ENCODE data around the gene DAAM2.

The DAAM2 gene

DNA sequence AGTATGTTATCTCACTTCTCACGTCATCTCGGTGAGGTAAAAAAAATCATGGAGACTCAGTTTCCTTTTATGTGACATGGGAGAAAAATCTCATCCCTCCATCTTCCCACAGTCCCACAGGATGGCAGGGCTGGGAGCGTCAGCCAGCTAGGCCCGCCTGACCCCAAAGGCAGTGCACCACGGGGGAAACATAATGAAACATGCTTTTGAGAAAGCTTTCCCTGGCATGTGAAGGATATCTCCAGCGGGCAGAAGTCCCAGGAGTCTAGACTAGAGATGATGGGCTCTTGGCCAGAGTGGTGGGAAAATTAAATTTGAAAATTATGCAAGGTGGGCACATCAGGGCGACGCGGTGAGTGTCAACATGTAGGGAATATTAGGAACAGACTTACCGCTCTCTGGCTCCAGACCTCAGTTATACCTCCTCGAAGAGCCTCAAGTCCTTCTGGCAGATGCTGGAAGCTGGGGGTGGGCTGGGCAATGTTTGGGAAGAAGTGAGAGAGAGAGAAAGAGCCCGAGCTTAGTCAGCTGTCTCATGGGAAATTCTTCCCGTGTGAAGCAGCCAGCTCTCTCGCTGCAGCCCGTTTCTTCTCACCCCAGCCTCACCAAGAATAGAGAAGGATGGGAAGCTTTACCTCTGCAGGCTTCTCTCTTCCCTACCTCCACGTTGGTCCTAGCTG lies 89.8 kb downstream of the DAAM2 start:
- in situ Hi-C loops (cut with HindIII; ENCODE audit: low sequenced_read_pairs): loop anchor here (5.0 kb wide), 1 partner anchor 65 kb away; no protein-coding TSS in a partner anchor

DNA sequence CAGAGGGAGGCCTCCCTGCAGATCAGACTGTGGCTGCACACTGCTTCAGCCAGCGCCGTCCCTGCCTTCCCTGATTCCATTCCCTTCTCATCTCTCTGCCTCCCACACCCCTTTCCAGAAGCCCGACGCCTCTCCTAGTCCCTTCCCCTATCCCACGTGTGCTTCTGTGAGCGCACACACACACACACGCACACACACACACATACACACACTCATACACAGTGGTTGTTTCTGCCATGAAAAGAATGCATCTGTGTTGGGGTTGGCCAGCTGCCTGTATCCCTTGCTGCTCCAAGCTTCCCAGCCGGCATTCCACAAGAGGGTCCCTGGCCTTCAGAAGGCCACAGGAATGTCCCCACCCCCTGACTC lies 90.3 kb downstream of the DAAM2 start:
- in situ Hi-C loops (cut with HindIII; ENCODE audit: low sequenced_read_pairs): loop anchor here (5.0 kb wide), 1 partner anchor 65 kb away; no protein-coding TSS in a partner anchor

DNA sequence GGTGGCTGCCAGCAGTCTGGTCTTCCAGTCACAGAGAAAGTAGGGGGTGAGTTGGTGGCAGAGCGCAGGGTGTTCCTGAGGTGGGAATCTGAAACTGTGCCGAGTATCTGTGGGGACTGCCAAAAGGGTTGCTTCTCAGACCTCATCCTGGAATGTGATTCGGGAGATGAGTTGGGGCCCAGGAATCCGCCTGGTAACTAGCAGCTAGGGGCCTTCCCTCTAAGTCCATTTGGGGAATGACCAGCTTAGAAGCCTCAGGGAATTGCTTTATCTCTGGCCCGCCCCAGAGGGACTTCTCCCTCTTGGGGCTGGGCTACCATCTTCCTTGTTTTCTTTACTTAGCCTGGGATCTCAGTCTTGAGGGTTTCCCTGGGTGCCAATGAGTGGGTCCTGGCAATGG lies 92.5 kb downstream of the DAAM2 start:
- in situ Hi-C loops (cut with HindIII; ENCODE audit: low sequenced_read_pairs): loop anchor here (5.0 kb wide), 1 partner anchor 67 kb away; no protein-coding TSS in a partner anchor

DNA sequence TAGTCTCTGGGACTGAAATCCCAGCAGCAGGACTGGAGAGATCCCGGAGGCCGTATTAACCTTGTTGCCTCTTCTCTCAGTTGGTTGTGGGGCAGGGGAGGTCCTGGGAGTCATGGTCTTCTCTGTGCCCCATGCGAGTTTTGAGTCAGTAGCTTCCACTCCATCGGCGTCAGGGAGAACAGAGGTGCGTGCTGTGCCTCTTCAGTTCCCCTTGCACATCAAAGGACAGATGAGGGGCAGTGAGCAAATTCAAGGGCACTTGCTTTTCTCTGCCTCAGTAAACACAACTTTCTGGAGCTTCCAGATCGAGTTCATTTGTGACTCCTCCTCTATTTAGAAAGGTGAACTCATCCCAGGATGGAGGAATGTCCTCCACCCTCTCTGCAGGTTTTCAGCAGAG lies 93.5 kb downstream of the DAAM2 start:
- in situ Hi-C loops (cut with HindIII; ENCODE audit: low sequenced_read_pairs): no loop called here

DNA sequence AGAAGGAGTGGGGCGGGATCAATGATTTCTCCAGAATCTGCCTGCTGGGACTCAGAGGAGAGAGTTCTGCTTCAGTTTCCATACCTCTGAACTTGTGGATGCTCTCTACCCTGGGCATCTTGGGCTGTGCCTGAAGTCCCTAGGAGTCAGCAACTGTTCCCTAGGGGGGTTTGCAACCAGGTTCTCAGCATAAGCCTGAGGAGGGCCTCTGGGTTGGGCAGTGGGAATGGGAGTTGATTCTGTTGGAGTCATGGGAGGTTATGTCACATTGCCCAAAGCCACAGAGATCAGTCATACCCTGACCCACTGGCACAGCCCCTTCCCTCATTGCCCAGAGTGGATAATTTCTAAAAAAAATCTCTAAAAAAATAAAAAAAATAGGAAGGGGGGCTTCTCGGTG lies 94.7 kb downstream of the DAAM2 start:
- in situ Hi-C loops (cut with HindIII; ENCODE audit: low sequenced_read_pairs): no loop called here

DNA sequence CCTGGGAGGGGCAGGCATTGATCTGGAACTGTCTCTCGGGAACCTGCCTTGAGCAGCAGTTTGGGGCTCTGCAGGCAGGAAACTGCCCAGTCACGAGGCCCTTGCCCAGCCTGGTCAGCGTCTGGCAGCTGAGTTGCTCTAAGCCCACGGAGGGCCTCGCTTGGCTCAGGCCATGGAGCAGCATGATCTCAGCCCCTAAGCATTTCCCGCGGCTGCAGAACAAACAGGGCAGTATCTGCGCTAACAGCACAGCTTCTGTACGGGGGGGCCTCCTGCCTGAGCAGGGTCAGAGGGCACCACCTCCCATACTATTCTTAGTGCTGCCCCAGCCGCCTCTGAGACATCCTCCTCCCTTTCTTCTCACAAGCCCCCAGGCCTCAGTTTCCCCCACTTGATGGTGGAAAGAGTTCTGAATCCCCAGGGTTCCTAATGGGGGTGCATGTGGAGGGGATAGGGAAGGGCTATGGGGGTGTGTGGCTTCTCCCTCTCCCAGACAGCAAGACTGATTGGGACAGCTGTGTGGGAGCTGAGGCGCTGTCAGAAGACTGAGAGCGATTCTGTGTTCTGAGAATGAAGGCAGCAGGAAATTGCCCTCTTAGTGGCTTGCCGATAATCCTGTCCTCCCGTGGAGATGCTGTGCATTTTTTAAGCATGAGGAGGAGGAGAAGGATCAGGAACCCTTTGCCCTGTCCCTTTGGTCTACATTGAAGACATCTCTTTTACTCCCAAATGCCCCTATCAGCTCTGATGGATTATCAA lies 95.7 kb downstream of the DAAM2 start:
- in situ Hi-C loops (cut with HindIII; ENCODE audit: low sequenced_read_pairs): no loop called here

DNA sequence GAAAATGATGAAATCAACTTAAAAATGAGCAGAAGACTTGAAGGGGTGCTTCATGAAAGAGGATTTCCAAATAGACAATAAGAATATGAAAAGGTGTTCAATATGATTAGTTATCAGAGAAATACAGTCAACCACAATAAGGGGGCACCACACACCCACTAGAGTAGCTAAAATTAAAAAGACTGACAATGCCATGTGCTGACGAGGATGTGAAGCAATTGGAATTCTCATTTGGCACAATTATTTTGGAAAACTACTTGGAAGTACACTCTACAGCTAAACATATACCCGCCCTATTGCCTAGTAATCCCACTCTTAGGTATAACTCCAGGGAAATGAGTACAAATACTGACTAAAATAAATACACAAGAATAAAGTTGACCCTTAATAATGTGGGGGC lies 97.1 kb downstream of the DAAM2 start:
- in situ Hi-C loops (cut with HindIII; ENCODE audit: low sequenced_read_pairs): no loop called here

DNA sequence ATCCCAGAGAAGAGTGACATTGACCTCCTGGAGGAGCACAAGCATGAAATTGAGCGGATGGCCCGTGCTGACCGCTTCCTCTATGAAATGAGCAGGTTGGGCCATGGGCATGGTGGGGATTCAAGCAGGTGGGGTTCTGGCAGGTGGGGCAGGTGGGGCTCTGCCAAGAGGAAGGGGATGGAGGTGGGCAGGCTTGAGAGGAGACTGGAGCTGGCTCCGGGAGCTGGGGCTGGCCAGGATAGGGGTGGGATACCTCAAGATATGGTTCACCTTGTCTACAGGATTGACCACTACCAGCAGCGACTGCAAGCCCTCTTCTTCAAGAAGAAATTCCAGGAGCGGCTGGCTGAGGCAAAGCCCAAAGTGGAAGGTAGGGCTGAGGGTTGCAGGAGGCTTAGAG lies 99.2 kb downstream of the DAAM2 start:
- in situ Hi-C loops (cut with HindIII; ENCODE audit: low sequenced_read_pairs): no loop called here

DNA sequence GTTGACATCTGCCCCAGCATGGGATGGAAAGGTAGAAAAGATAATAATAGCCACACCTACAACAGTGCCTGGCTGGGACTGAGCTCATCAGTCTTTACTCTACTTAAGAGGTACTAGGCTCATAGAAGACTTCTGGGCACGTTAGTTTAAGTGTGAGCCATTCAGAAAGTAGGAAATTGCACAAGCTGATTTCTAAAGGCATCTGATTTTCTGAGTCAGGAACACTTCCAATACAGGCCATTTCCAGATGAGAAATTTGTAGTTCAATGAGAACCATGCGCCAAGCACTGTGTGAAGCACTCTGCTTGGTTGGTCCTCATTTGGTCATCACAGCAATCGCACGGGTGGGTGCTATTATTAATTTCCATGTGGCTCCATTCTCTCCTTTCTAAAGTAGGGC lies 99.8 kb downstream of the DAAM2 start:
- in situ Hi-C loops (cut with HindIII; ENCODE audit: low sequenced_read_pairs): no loop called here

DNA sequence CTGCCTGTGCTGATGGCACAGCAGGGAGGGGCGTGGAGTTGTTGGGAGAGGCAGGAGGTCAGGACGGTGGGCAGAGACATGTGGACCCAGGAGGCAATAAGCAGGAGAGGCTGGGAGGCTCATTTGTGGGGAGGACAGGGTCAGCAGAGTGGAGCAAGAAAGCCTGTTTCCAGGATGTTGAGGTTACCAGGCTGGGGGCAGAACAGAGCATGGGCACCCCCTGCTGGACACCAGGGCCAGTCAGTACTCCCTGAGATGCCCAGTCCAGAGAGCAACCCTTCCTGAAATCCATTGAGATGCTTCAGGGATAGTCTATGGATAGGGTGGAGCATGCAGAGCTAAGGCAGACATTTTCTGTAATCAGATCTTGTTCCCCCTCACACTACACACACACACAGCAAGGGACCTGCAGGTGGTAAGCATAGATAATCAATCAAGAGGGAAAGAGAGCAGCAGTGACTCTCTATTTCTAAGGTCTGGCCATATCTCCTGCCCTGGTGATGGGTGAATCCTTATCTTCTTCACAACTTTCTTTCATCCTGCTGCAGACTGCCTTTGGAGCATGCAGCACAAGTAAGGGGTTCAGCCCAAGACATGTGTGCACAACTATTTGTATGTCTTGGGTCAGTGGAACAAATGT lies 100.4 kb downstream of the DAAM2 start:
- in situ Hi-C loops (cut with HindIII; ENCODE audit: low sequenced_read_pairs): no loop called here

DNA sequence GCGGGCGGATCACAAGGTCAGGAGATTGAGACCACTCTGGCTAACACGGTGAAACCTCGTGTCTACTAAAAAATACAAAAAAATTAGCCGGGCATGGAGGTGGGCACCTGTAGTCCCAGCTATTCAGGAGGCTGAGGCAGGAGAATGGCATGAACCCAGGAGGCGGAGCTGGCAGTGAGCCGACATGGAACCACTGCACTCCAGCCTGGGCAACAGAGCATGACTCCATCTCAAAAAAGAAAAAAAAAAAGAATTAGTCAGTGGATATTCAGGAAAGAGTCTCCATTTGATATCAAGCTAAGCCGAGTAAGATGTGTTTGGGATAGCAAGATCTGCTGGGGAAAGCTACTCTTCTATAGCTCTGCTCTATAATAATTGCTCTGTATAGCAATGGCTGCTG lies 101.1 kb downstream of the DAAM2 start:
- in situ Hi-C loops (cut with HindIII; ENCODE audit: low sequenced_read_pairs): no loop called here

DNA sequence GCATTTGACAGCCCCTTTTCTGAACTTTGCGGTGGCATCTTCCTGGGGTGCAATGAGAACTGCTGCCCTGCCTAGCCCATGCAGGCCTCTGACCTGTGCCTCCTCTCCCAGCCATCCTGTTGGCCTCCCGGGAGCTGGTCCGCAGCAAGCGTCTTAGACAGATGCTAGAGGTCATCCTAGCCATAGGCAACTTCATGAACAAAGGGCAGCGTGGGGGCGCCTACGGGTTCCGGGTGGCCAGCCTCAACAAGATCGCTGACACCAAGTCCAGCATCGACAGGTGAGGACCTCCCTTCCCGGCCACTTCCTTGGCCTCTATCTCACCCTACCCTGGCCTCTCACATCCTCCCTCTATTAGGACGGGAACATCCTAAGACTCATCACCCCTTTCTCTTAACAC lies 104.5 kb downstream of the DAAM2 start:
- in situ Hi-C loops (cut with HindIII; ENCODE audit: low sequenced_read_pairs): no loop called here

DNA sequence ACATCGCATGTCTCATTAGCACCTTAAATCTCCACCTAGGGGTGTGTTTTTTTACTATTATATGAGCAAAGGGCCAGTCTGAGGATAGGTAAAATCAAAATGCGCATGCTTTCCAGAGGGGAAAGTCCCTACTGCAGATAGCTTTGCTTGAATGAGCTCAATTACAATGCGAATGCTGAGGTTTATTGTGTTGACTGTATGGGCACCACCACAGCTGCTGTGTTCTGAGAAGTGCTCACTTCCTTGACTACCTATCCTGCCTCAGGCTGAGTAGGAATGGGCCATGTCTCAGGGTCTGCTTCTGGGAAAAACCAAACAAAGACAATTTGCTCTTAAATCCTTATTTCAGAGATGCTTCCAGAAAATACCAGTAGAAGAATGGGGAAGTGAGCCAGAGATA lies 105.5 kb downstream of the DAAM2 start:
- in situ Hi-C loops (cut with HindIII; ENCODE audit: low sequenced_read_pairs): no loop called here

DNA sequence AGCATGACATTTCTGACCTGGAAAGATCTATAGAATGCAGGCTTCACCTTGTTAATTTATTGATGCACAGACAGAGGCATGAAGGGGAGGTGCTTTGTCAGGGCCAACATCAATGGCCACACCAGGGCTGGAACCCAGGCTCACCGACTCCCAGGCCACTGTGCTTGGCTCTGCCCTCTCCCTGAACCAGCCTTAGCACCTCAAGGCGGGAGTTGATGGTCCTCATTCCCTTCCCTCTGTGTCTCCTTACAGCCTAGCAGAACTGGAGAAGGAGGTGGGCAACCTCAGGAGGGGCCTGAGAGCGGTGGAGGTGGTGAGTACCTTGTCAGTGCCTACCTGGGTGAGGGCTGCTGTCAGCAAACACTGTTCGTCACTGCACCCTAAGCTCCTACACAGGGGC lies 106.4 kb downstream of the DAAM2 start:
- in situ Hi-C loops (cut with HindIII; ENCODE audit: low sequenced_read_pairs): no loop called here

DNA sequence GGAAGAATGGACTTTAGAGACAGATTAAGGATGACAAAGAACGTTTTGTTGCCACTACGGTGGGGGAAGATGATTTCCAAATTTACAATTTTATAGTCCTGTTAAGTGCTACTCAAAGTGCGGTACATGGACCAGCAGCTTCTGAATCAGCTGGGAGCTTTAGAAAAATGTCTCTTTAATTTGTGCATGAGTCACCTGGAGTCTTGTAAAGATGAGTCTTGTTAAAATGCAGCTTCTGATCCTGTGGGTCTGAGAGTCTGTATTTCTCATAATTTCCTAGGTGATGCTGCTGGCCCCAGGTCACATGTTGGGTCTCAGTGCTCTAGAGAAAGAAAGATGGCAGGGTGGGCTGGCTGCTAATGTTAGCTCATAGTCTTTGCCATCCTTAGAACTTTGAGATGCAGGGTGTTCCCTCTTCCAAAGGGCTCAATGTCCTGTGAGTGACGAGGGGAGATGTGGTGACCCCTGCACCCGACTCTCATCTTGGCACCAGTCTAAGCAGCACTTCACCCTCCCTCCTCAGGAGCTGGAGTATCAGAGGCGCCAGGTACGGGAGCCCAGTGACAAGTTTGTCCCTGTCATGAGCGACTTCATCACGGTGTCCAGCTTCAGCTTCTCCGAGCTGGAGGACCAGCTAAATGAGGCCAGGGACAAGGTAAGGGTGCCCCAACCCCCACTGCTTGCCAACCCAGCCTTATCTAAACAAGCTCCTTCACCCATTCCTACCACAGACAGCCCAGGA lies 107.5 kb downstream of the DAAM2 start:
- in situ Hi-C loops (cut with HindIII; ENCODE audit: low sequenced_read_pairs): no loop called here

DNA sequence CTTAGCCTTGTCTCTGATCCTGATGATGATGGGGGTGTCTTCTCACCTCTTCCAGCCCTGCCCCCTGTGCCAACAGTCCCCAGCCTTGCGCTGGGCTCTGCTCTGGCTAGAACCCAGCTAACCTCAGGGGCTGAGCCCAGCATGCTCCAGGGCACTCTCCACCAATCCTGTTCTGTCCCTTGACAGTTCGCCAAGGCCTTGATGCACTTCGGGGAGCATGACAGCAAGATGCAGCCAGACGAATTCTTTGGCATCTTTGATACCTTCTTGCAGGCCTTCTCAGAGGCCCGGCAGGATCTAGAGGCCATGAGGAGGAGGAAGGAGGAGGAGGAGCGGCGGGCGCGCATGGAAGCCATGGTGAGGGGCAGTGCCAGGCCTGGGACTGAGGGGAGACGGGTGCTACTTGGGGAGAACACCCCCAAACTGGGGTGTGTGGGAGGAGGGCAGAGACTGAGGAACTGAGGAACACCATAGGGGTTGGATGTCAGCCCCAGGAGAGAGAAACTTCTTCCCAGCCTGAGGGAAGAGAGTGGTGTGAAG lies 109.0 kb downstream of the DAAM2 start:
- in situ Hi-C loops (cut with HindIII; ENCODE audit: low sequenced_read_pairs): no loop called here

DNA sequence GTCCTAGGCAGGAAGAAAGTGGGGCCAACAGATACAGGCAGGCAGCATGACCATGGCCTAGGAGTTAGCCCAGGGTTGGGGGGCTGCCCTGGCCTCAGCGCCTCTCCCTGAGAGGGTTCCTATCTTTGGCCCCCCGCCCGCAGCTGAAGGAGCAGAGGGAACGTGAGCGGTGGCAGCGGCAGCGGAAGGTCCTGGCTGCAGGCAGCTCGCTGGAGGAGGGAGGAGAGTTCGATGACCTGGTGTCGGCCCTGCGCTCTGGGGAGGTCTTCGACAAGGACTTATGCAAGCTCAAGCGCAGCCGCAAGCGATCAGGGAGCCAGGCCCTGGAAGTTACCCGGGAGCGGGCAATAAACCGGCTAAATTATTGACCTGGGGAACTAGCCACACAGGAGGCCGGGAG lies 109.5 kb downstream of the DAAM2 start:
- in situ Hi-C loops (cut with HindIII; ENCODE audit: low sequenced_read_pairs): no loop called here

DNA sequence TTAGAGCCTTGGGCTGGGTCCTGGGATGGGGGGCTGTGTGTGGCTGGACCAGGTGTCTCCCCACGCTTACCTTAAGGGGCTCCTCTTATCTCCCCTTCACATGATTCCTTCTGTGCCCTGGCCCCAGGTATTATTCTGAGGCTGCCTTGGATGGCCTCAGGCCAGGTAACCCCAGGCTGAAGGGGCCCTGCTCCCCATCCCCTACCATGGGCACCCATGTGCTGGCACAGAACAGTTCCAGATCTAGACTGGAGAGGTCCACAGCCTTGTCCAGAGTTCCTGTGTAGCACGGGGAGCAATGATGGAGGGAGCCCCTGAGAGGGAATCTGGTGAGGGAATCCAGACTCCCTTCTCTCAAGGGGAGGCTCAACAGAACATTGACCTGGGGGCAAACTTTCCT lies 110.0 kb downstream of the DAAM2 start:
- in situ Hi-C loops (cut with HindIII; ENCODE audit: low sequenced_read_pairs): no loop called here

DNA sequence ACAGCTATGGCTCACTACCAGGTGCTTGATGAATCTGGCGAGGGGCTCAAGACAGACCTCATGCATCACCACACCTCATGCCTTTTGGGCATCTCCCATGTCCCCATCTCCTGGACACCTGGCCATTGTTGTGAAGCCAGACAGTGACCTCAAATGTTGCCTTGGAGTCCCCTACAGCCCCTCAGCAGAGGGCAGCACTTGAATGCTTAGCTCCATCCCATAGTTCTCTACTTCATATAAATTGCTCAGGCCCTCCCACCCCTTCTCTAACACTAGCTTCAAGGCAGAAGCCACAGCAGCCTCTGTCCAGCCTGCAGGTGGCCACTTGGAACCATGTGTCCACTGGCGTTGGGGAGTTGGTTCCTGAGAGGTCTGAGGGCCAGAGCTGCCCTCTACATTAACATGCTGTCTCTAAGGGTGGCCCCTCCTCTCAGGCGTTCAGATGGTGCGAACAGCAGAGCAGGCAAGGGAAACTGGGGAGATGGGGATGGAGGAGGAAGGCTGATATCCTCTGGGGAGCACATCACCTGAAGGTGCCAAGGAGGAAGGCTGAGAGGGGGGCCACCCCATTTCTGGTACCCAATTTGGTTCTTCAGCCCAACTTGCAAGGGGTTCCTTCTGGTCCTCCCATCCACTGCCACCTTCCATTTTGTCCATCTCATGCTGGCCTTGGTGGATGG lies 110.8 kb downstream of the DAAM2 start:
- in situ Hi-C loops (cut with HindIII; ENCODE audit: low sequenced_read_pairs): no loop called here

DNA sequence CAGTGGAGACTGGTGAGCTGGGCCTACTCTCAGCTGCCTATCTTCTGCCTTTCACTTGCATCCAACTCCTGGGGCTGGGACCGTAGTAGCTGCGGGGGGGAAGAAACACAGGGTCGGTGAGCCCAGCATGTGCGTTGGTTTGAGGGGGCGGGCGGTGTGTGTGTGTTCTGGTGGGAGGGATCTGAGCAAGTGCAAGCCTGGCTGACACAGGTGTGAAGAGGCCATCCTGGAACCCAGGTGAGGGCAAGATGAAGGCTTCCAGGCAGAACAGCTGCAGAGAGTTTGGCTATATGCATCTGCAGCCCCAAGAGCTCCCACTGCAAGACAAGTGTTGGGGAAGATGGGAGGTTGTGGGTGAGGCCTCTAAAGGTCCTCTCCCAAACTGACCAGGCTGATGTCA lies 111.5 kb downstream of the DAAM2 start:
- in situ Hi-C loops (cut with HindIII; ENCODE audit: low sequenced_read_pairs): no loop called here

Measured in endothelial cell of hepatic sinusoid (primary cell).